A673 (cell line): Measurements from ENCODE around the gene CDC42SE2.

Experiments
- EZH2 ChIP-seq: fragments of 200-600 bp; sonication (generic); IDR thresholded peaks from 2 replicates; pipeline ENCODE4 v1.6.1; 2017; ENCODE audit warnings: borderline replicate concordance, low read depth, mild to moderate bottlenecking, mixed read lengths, antibody characterized with exemption, low read length; ENCODE audit not compliant: poor library complexity, severe bottlenecking
- TF ChIP-seq, protein P1 (sequence below): fragments of 300-800, 200-600 bp; sonication (generic); conservative IDR thresholded peaks from 2 replicates; pipeline ENCODE4 v1.5.1; 2017; ENCODE audit warnings: low read depth, mild to moderate bottlenecking, antibody characterized with exemption, low read length, moderate library complexity, mixed read lengths

DNA sequence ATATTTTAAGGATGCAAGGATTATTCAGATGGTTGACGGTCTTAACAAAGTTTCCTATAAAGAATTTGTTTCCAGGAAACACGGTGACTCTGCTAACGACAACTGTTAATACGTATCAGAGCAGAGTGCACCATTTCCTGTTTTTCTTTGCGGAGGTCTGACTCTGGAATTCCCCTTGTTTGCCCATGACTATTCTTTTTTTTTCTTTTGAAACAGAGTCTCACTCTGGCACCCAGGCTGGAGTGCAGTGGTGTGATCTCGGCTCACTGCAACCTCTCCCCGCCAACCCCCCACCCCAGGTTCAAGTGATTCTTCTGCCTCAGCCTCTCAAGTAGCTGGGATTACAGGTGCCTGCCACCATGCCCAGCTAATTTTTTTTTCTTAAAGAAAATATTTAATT is 115.9 kb downstream of the CDC42SE2 start:
- TF ChIP-seq, protein P1, sequence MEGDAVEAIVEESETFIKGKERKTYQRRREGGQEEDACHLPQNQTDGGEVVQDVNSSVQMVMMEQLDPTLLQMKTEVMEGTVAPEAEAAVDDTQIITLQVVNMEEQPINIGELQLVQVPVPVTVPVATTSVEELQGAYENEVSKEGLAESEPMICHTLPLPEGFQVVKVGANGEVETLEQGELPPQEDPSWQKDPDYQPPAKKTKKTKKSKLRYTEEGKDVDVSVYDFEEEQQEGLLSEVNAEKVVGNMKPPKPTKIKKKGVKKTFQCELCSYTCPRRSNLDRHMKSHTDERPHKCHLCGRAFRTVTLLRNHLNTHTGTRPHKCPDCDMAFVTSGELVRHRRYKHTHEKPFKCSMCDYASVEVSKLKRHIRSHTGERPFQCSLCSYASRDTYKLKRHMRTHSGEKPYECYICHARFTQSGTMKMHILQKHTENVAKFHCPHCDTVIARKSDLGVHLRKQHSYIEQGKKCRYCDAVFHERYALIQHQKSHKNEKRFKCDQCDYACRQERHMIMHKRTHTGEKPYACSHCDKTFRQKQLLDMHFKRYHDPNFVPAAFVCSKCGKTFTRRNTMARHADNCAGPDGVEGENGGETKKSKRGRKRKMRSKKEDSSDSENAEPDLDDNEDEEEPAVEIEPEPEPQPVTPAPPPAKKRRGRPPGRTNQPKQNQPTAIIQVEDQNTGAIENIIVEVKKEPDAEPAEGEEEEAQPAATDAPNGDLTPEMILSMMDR = no peak
- no peak for TF ChIP-seq EZH2
